Hematopoietic multipotent progenitor cell treated with erythropoietin and hydrocortisone succinate and interleukin-3 and kit ligand, for 4 days (in vitro differentiated cells): ENCODE measurements around the gene TBC1D14.
A peak's percentile ranks its signal among the peaks of the same experiment; 100 is the strongest.

Experiments
- DNase-seq: peaks from one replicate; pipeline ENCODE4 v3.0.0-alpha.2; 2015

Gene TBC1D14

GRCh38 chr4:7049295-7049694, 139.7 kb downstream of the TBC1D14 start:
- no peak for DNase-seq

GRCh38 chr4:7049739-7050138, 140.1 kb downstream of the TBC1D14 start:
- no peak for DNase-seq

- DNase-seq, result peak; percentile 33
Observed at GRCh38 chr4:7050481-7051143, 141.0 kb downstream of the TBC1D14 start.

DNA sequence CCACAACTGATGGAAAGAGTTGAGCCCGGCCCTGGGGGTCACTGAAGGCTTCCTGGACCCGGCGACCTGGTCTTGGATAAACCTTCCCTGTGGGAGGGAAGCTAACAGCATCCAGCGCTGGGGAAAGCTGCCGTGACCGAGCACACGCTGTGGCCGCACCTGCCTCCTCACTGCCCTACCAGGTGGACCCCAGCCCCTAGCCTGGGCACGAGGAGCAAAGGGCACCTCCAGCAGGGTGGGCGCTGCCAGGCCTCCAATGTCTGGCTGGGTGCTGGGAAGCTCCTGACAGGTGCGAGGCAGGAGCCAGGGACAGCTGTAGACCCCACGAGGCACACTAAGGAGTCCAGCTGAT, 141.5 kb downstream of the TBC1D14 start:
- DNase-seq, result no peak

GRCh38 chr4:7051905-7052304, 142.3 kb downstream of the TBC1D14 start:
- no peak for DNase-seq

- DNase-seq, result no peak
Observed at GRCh38 chr4:7052313-7052712, 142.7 kb downstream of the TBC1D14 start.

DNA sequence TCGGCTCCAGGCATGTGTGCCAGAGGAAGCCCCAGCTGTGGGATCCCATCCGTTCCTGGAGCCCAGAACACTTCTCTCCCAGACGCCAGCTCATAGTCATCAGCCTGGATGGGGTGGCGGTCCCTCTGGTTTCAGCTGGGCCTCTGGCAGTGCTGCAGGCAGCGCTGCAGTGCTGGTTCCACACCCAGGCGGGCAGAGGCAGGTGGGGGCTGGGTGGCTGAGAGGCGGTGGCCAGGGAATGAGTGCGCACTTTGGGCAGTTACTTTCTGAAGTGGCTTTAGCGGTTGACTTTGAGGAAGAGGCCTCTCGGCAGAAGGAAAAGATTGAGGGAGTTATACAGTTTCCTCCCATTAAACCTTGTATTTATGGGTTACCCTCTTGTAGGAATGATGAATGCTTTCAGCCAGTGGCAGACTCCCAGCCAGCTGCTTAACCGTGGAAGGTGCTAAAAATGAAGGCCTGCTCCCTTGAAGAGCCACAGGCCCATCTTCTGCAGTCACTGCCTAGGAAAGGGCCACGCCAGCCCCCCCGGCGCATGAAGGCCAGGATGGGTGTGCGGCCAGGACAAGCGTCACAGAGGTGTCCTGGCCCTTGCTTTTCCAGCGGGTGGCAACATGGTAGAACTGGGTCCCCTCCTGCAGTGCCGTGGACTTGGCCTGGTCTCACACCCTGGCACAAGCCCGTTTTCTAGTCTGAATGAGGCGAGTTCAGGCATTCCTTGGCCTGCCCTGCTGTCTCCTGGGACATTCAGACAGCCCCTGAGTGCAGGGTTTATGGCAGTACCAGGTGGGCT, 143.5 kb downstream of the TBC1D14 start:
- DNase-seq, result peak; percentile 91

DNA sequence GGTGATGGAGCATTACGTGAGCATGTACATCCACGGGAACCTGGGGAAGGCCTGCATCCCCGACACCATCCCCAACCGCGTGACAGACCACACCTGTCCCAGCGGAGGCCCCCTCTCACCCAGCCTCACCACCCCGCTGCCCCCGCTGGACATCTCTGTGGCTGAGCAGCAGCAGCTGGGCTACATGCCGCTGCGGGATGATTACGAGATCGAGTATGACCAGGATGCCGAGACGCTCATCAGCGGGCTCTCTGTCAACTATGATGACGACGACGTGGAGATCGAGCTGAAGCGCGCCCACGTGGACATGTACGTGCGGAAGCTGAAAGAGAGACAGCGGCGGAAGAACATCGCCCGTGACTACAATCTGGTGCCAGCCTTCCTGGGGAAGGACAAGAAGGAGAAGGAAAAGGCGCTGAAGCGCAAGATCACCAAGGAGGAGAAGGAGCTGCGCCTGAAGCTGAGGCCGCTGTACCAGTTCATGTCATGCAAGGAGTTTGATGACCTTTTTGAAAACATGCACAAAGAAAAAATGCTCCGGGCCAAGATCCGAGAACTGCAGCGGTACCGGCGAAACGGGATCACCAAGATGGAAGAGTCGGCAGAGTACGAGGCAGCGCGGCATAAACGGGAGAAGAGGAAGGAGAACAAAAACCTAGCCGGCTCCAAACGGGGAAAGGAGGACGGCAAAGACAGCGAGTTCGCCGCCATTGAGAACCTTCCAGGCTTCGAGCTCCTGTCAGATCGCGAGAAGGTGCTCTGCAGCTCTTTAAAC, 144.7 kb downstream of the TBC1D14 start:
- no peak for DNase-seq

GRCh38 chr4:7055111-7055989, 145.7 kb downstream of the TBC1D14 start:
- no peak for DNase-seq

DNA sequence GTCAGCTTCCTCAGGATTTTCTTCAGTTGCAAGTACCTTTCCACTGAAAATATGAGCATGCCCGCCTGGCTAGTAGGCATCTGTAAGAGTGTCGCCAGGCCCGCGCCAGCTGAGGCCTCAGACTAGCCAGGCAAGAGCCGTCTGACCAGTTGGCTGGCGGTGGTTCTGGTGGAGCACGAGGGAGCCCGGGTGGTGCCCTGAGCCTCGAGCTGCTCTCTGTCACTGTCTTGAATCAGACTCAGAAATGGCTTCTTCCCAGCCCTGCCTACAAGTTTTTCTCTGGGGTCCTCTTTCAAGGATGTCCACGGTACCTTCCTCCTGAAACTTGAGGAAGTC, 146.3 kb downstream of the TBC1D14 start:
- DNase-seq, result no peak

DNA sequence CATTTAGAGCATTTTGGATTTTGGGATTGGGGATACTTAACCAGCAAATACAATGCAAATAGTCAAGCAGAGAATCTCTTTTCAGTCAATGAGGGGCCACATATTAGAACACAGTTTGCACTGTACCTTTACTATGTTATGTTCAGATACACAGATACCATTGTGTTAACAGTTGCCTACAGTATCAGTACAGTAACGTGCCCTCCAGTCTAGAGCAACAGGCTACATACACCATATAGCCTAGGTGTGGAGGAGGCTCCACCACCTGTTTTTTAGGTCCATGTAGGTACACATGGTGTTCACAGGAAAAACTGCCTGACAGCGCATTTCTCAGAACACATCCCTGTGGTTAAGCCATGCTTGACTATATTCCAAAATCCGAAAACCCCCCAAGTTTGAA, 149.2 kb downstream of the TBC1D14 start:
- DNase-seq, result no peak

GRCh38 chr4:7059662-7060061, 150.0 kb downstream of the TBC1D14 start:
- DNase-seq, result peak; percentile 60

GRCh38 chr4:7060346-7061150, 150.9 kb downstream of the TBC1D14 start:
- DNase-seq, result no peak

- no peak for DNase-seq
Observed at GRCh38 chr4:7061815-7062214, 152.2 kb downstream of the TBC1D14 start.

DNA sequence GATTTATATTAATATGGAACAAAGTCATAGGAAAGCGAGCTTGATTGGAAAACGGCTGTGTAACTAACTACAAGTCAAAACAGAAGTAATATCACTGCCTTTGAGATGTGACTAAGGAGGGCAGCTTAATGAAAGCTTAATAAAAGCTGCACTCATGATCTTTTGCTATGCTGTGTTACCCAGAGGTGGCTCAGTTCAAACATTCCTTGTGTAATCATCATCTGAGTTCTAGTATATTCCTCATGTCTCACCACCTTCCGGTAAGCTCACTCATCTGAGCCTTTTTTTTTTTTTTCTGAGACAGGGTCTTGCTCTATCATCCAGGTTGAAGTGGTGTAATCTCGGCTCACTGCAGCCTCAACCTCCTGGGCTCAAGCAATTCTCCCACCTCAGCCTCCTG, 153.2 kb downstream of the TBC1D14 start:
- DNase-seq, result no peak

DNA sequence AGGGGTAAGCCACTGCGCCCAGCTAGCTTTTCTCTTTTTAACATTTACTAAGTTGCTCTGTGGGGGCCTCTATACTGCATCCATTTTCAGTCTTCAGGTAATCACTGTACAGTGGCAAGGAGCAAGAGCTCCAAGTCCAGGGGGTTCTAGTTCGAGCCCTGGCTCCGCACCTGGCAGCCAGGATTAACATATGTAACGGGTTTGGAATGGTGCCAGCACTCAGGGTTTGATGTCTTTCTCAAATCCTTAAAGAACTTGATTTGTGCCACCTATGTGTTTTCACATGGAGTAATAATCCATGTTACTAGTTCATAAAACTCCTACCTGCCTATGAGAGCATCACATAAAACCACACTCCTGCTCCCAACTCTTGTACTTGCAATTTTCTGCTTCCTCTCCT, 153.7 kb downstream of the TBC1D14 start:
- DNase-seq, result no peak

GRCh38 chr4:7066006-7066405, 156.4 kb downstream of the TBC1D14 start:
- DNase-seq, result no peak

DNA sequence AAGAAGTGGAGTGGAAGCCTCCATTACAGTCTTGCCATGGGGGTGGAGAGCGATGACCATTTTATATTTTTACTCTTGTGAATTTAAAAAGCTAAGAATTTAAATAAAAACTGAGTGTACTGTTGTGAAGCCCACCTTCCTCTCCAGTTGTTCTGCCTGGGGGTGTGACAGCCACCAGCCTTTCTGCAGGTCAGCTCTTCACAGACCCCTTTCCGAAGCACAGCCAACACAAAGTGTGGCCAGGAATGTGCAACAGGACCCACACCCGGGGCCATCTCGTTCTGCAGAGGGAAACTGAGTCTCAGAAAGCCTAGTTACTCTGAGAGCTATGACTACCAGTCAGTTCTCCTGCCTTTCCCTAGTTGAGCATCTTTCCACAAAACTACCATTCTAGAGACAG, 156.9 kb downstream of the TBC1D14 start:
- no peak for DNase-seq

DNA sequence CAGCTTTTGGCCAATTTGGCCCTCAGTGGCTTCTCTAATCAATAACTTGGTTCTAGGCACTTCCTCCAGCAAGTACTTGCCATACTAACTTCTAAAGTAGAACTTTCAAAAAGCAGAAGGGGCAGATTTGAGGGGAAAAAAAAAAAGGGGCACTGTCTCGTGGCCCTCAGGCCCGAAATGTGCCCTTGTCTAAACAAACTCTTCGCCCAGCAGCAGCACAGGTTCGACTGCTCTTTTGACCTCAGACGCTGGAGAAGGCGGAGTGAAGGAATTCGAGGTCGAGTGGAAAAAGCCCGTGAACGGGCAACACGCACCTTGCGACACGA, 157.5 kb downstream of the TBC1D14 start:
- DNase-seq, result no peak

GRCh38 chr4:7067452-7068278, 158.0 kb downstream of the TBC1D14 start, which contains the start of gene GRPEL1:
GRPEL1 (minus strand) TSS chr4:7068064; CDS start chr4:7068032, 32 bp downstream.
- peak; percentile 100 for DNase-seq

- DNase-seq, result no peak
Observed at GRCh38 chr4:7068279-7068842, 158.7 kb downstream of the TBC1D14 start.
